NB4 (cell line): ENCODE measurements around the gene FOXRED2.

Experiments used
- DNase-seq: peaks from one replicate; pipeline ENCODE4 v3.0.0; 2010; ENCODE audit warnings: low read depth
- H3K4me3 ChIP-seq: one replicate; pipeline ENCODE4 v1.5.1; 2011; ENCODE audit warnings: mild to moderate bottlenecking, low read depth, low read length, moderate library complexity
- MYC ChIP-seq: IDR thresholded peaks from 2 replicates; pipeline ENCODE4 v1.6.1; 2011; ENCODE audit warnings: low read depth, low read length
- POLR2A ChIP-seq: IDR thresholded peaks from 2 replicates; pipeline ENCODE4 v1.6.1; 2011; ENCODE audit warnings: mild to moderate bottlenecking; ENCODE audit not compliant: insufficient read length; ENCODE audit errors: extremely low read depth
- TF ChIP-seq, protein P1 (sequence below): IDR thresholded peaks from 2 replicates; pipeline ENCODE4 v1.6.1; 2011; ENCODE audit warnings: low read depth, low read length
- TF ChIP-seq, protein P2 (sequence below): IDR thresholded peaks from one replicate; pipeline ENCODE4 v1.5.1; 2012; ENCODE audit warnings: low read depth, low read length

The FOXRED2 gene

GRCh38 chr22:36548606-36549005 lies 41.8 kb upstream of the FOXRED2 start:
- DNase-seq = peak; percentile 15
- H3K4me3 ChIP-seq = no peak overlapping the region
- TF ChIP-seq, protein P1, sequence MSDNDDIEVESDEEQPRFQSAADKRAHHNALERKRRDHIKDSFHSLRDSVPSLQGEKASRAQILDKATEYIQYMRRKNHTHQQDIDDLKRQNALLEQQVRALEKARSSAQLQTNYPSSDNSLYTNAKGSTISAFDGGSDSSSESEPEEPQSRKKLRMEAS = no peak
- TF ChIP-seq POLR2A (no peak), MYC (no peak)
- TF ChIP-seq, protein P2, sequence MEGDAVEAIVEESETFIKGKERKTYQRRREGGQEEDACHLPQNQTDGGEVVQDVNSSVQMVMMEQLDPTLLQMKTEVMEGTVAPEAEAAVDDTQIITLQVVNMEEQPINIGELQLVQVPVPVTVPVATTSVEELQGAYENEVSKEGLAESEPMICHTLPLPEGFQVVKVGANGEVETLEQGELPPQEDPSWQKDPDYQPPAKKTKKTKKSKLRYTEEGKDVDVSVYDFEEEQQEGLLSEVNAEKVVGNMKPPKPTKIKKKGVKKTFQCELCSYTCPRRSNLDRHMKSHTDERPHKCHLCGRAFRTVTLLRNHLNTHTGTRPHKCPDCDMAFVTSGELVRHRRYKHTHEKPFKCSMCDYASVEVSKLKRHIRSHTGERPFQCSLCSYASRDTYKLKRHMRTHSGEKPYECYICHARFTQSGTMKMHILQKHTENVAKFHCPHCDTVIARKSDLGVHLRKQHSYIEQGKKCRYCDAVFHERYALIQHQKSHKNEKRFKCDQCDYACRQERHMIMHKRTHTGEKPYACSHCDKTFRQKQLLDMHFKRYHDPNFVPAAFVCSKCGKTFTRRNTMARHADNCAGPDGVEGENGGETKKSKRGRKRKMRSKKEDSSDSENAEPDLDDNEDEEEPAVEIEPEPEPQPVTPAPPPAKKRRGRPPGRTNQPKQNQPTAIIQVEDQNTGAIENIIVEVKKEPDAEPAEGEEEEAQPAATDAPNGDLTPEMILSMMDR = no peak

DNA sequence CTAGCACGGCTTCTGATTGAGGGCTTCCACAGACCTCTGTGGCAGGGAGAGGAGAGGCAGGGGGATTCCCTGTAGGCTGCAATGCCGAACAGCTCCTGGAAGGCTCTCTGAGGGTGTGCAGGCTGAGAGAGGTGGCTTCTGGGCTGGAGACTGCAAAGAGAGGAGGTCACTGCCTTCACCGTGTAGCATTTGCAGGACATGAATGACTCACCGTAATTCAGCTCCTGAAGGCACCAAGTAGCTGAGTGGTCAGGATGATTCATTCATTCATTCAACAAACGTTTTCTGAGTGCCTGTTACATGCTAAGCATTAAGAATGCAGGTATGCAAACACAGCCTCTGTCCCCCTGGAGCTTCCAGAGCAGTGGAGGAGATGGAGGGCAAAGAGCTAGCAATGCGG lies 40.1 kb upstream of the FOXRED2 start:
- no peak for TF ChIP-seq MYC
- TF ChIP-seq, protein P2 = no peak
- no peak for TF ChIP-seq POLR2A
- TF ChIP-seq, protein P1 = no peak
- peak; percentile 22 for DNase-seq
- H3K4me3 ChIP-seq = no peak overlapping the region

GRCh38 chr22:36546092-36546804 lies 39.4 kb upstream of the FOXRED2 start:
- peak; percentile 87 for DNase-seq
- H3K4me3 ChIP-seq = no peak overlapping the region

DNA sequence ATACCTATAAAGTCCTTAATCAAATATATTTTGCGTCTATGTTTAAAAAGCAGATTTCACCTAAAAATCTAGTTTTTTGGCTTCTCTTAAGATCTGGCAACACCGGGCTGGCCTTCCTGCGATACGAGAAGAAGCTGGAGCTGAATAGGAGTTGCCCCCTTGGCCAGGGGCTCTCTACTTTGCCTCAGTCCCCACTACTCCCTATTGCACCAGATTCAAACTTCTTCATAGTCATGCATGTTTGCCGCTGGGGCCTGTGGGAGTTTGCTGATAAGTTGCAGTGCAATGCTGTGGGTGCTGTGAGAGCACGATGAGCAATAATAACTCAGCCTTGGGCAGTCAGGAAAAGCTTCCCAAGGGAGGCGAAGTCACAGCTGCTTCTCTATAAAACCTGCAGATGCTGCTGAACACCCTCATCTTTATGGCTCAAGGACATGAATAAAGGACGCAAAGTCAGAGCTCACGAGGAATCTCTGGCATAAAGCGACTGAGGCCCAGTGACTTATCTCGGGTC lies 37.3 kb upstream of the FOXRED2 start:
- H3K4me3 ChIP-seq = no peak overlapping the region
- DNase-seq = peak; percentile 67
- TF ChIP-seq, protein P2 = no peak
- TF ChIP-seq POLR2A = no peak
- TF ChIP-seq MYC = no peak
- TF ChIP-seq, protein P1 = no peak

More at GRCh38 chr22:36546092-36546804, 39.4 kb upstream of the FOXRED2 start:
- TF ChIP-seq MYC = 0 out of 2 replicates have a peak, but pooled peaks have one; percentile 18
- TF ChIP-seq, protein P2 = peak; percentile 57
- TF ChIP-seq, protein P1 = peak; percentile 53; the same call in 1 of the 2 replicates
- no peak for TF ChIP-seq POLR2A

DNA sequence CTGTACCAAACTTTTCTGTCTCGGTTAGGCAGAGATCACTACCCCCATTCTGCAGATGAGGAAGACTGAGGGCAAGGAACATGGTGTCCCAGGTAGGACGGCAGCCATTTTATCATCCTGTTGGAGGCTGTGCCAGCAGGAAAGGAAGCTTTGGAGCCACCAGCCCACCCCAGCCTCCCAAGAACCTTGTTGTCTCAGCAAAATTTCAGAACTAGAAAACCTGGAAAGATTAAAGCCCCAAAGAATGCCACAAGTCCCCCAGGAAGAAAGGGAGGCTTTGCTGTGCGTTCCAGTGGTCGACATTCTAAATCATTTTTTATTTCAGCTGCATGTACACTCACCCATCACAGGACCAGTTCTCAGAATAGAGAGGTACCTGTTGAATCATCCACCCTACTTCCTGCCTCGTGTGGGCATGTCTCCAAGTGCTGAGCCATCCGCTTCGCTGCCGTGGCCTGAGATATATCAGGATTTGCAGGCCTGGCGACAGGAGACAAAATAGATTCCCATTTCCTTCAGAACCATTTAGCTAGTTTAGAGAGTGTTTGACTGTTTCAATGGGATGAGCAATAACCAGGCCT lies 35.1 kb upstream of the FOXRED2 start:
- TF ChIP-seq POLR2A = no peak
- TF ChIP-seq, protein P1 = no peak
- H3K4me3 ChIP-seq = no peak overlapping the region
- DNase-seq = no peak
